SKM-1 (cell line): ENCODE results near the gene MAP3K5.
"Not testable (repeated sequence)": the region's sequence is repeated elsewhere in the genome, so short reads cannot be mapped to it uniquely, and the experiment has no call there.

Experiments
- DNase-seq: peaks from one replicate; lab custom pipeline; 2025; ENCODE audit not compliant: unreplicated experiment; lab: John Stamatoyannopoulos, UW

MAP3K5 gene

GRCh38 chr6:136795386-136795785 lies 3.1 kb upstream of the MAP3K5 start:
- no peak for DNase-seq

- no peak for DNase-seq
Observed at GRCh38 chr6:136793363-136793762, 1.1 kb upstream of the MAP3K5 start.

GRCh38 chr6:136792095-136792409 lies 225 bp downstream of the MAP3K5 start:
- DNase-seq, result no peak

GRCh38 chr6:136791296-136792094 lies 782 bp downstream of the MAP3K5 start:
- peak; percentile 33 for DNase-seq

- no peak for DNase-seq
Observed at GRCh38 chr6:136790411-136791295, 1.6 kb downstream of the MAP3K5 start.

GRCh38 chr6:136789440-136789839 lies 2.8 kb downstream of the MAP3K5 start:
- DNase-seq, result not testable (repeated sequence)

- peak; percentile 74 for DNase-seq
Observed at GRCh38 chr6:136788069-136788902, 4.0 kb downstream of the MAP3K5 start.

GRCh38 chr6:136787726-136788068 lies 4.6 kb downstream of the MAP3K5 start:
- DNase-seq, result no peak

- DNase-seq, result no peak
Observed at GRCh38 chr6:136786658-136787057, 5.6 kb downstream of the MAP3K5 start.

- peak; percentile 90 for DNase-seq
Observed at GRCh38 chr6:136784910-136785746, 7.1 kb downstream of the MAP3K5 start.

- no peak for DNase-seq
Observed at GRCh38 chr6:136784271-136784664, 8.0 kb downstream of the MAP3K5 start.

- DNase-seq, result peak; percentile 93
Observed at GRCh38 chr6:136783495-136784270, 8.6 kb downstream of the MAP3K5 start.

GRCh38 chr6:136783021-136783420 lies 9.3 kb downstream of the MAP3K5 start:
- no peak for DNase-seq

- DNase-seq, result peak; percentile 19
Observed at GRCh38 chr6:136782021-136782770, 10.1 kb downstream of the MAP3K5 start.

- no peak for DNase-seq
Observed at GRCh38 chr6:136780972-136781371, 11.3 kb downstream of the MAP3K5 start.

- no peak for DNase-seq
Observed at GRCh38 chr6:136779682-136780081, 12.6 kb downstream of the MAP3K5 start.

- no peak for DNase-seq
Observed at GRCh38 chr6:136777651-136778050, 14.6 kb downstream of the MAP3K5 start.

GRCh38 chr6:136775548-136775947 lies 16.7 kb downstream of the MAP3K5 start:
- DNase-seq, result no peak

GRCh38 chr6:136775081-136775480 lies 17.2 kb downstream of the MAP3K5 start:
- DNase-seq, result no peak
